ENCODE results near the gene IVNS1ABP. TPM values are rescaled to one million over a fixed set of nuclear protein-coding genes. Genes with fewer than 3 reads are reported as not detected.

IVNS1ABP gene
- total RNA-seq, 1 experiment from 2014 or later = 57.9 TPM

GRCh38 chr1:185351734-185352466 lies 34.9 kb upstream of the IVNS1ABP start:
- ChIA-PET RAD21 (ENCODE audit: low non-redundant PET in 1 of 2, low total read pairs in 2 of 2, uncharacterized antibody in 2 of 2, unreplicated experiment in 2 of 2) (no interaction called here), CTCF (no interaction called here), POLR2A (no interaction called here)
- Histone ChIP-seq H4K20me1 (ENCODE audit: insufficient read depth) (no peaks in the 10 kb centered on the region), H3K4me3 (replicated peaks in 1 of 2; ENCODE audit: low read depth in 1 of 2, low read length in 2 of 2) (no peak overlapping the region), H3K27me3 (ENCODE audit: insufficient read depth, low read length) (no peaks in the 10 kb centered on the region), H3K9me3 (ENCODE audit: control insufficient read depth in 1 of 2, insufficient read depth in 1 of 2, low read depth in 1 of 2, low read length in 2 of 2) (no peaks in the 10 kb centered on the region), H3K79me2 (ENCODE audit: insufficient read depth, low read length) (no peaks in the 10 kb centered on the region), H3K9me2 (ENCODE audit: insufficient read depth) (no peaks in the 10 kb centered on the region), H3K36me3 (ENCODE audit: control insufficient read depth in 1 of 2, insufficient read depth in 2 of 2, low read length in 2 of 2) (no peaks in the 10 kb centered on the region), H3K9ac (ENCODE audit: low read length) (no peak overlapping the region), H3K27ac (ENCODE audit: low read depth, low read length) (no peak overlapping the region), H3K4me2 (ENCODE audit: low read length) (no peak overlapping the region), H3K4me1 (ENCODE audit: control insufficient read depth in 1 of 2, insufficient read depth in 2 of 2, low read length in 2 of 2) (no peaks in the 10 kb centered on the region), H2AFZ (ENCODE audit: low read depth, low read length, poor library complexity, severe bottlenecking) (no peak overlapping the region)
- BruUV-seq (replicated peaks) = no TSS peak
- intact Hi-C loops (cut with micrococcal nuclease) = no loop called here
- TF ChIP-seq MAX (IDR thresholded peaks at IDR 0.05) = no peak
- no peak for TF ChIP-seq TCF7L2 (IDR thresholded peaks at IDR 0.05; ENCODE audit: borderline replicate concordance, extremely low read depth, insufficient read depth, insufficient read length)
- no peak for TF ChIP-seq SRF (IDR thresholded peaks at IDR 0.05; ENCODE audit: low read depth)
- TF ChIP-seq POLR2AphosphoS5 (IDR thresholded peaks at IDR 0.05; ENCODE audit: low read depth, low read length) = no peak
- TF ChIP-seq FOSL1 (IDR thresholded peaks at IDR 0.05; ENCODE audit: low read depth) = no peak
- no peak for TF ChIP-seq SIN3A (IDR thresholded peaks at IDR 0.05; ENCODE audit: low read depth)
- no peak for TF ChIP-seq EZH2 (IDR thresholded peaks at IDR 0.05)
- TF ChIP-seq CBX3 (IDR thresholded peaks at IDR 0.05; ENCODE audit: low read depth) = no peak
- DNase-seq (ENCODE audit: low read depth, low spot score) (no peak), ATAC-seq (no peak)

- ATAC-seq = no peak
- intact Hi-C loops (cut with micrococcal nuclease) = no loop called here
- Histone ChIP-seq H3K4me3 (replicated peaks in 1 of 2; ENCODE audit: low read depth in 1 of 2, low read length in 2 of 2) (no peak overlapping the region), H3K4me1 (ENCODE audit: control insufficient read depth in 1 of 2, insufficient read depth in 2 of 2, low read length in 2 of 2) (no peaks in the 10 kb centered on the region), H3K27ac (ENCODE audit: low read depth, low read length) (no peak overlapping the region), H3K4me2 (ENCODE audit: low read length) (no peak overlapping the region), H3K27me3 (ENCODE audit: insufficient read depth, low read length) (no peaks in the 10 kb centered on the region), H3K36me3 (ENCODE audit: control insufficient read depth in 1 of 2, insufficient read depth in 2 of 2, low read length in 2 of 2) (no peaks in the 10 kb centered on the region), H3K9ac (ENCODE audit: low read length) (no peak overlapping the region), H3K9me3 (ENCODE audit: control insufficient read depth in 1 of 2, insufficient read depth in 1 of 2, low read depth in 1 of 2, low read length in 2 of 2) (no peaks in the 10 kb centered on the region), H2AFZ (ENCODE audit: low read depth, low read length, poor library complexity, severe bottlenecking) (no peak overlapping the region), H3K79me2 (ENCODE audit: insufficient read depth, low read length) (no peaks in the 10 kb centered on the region), H3K9me2 (ENCODE audit: insufficient read depth) (no peaks in the 10 kb centered on the region), H4K20me1 (ENCODE audit: insufficient read depth) (no peaks in the 10 kb centered on the region)
- no peak for DNase-seq (ENCODE audit: low read depth, low spot score)
- POLR2A ChIA-PET = no interaction called here
- CTCF ChIA-PET = no interaction called here
- TF ChIP-seq REST (IDR thresholded peaks at IDR 0.05; ENCODE audit: low read depth) (no peak), CTCF (IDR thresholded peaks at IDR 0.05 in 2 of 3, conservative IDR thresholded peaks at IDR 0.05 in 1 of 3; ENCODE audit: borderline replicate concordance in 1 of 3, insufficient read depth in 1 of 3, low read depth in 2 of 3, low read length in 2 of 3) (no peak), EGR1 (IDR thresholded peaks at IDR 0.05; ENCODE audit: low read depth) (no peak)
- RAD21 ChIA-PET (ENCODE audit: low non-redundant PET in 1 of 2, low total read pairs in 2 of 2, uncharacterized antibody in 2 of 2, unreplicated experiment in 2 of 2) = no interaction called here
- no TSS peak for BruUV-seq (replicated peaks)
Measured at GRCh38 chr1:185350027-185350442, 33.0 kb upstream of the IVNS1ABP start.

Data from HCT116 (cell line).